ENCODE results near the gene CCDC9.

CCDC9 gene

DNA sequence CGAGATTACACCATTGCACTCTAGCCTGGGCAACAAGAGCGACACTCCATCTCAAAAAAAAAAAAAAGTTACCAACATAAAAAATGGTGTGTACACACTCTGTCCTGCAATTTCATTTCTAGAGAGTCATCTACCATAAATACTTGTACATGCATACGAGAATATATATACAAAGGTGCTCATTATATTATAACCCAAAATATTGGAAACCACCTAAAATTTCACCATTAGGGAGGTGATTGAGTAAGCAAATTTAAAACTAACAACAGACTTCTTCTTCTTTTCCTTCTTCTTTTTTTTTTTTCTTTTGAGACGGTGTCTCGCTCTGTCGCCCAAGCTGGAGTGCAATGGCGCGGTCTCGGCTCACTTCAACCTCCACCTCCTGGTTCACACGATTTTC lies 45.9 kb downstream of the CCDC9 start:
- DNase-seq, result no peak

DNA sequence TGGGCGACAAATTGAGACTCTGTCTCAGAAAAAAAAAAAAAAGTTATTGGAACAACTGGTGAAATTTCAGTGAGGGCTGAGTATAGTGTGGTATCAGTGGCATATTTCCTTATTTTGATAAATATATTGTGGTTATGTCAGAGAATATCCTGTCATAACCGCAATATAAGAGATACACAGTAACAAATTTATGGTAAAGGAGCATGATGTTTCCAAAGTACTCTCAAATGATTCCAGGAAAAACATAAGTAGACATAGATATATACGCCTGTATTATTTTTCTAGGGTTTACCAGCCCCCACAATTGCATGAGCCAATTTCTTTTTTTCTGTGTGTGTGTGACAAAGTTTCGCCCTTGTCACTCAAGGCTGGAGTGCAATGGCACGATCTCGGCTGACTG lies 47.6 kb downstream of the CCDC9 start:
- no peak for DNase-seq

DNA sequence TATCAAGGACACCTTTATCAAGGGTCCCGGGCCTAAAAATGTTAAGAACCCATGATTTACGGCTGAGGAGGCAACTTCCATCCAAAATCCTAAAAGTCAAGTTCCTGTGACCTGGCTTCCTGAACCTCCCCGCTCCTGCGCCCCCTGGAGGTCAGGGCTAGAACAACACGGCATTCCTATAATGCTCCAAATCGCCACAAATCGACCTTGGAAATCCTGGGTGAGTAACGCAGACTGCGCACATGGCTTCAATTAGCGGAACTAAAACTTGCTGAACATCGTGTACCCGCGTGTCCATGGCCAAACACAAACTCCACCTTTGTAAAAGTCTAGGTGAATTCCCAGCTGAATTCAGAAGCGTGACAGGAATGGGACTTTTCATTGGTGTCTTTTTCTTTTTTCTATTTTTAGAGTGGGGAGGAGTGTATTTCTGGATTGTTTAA lies 49.0 kb downstream of the CCDC9 start:
- DNase-seq, result peak; percentile 69

DNA sequence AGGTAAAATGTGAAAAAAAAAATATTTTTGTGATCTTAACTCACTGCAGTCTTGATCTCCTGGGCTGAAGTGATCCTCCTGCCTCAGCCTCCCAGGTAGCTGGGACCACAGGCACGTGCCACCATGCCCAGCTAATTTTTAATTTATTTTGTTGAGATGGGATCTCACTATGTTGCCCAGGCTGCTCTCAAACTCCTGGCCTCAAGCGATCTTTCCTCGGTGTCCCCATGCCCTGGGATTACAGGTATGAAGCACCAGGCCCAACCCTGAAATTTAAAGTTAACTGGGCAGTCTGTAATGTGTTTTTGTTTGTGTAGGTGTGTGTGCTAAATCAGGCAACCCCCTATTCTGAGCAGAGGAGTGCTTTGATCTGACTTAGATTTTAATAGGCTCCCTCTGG lies 50.0 kb downstream of the CCDC9 start:
- no peak for DNase-seq

DNA sequence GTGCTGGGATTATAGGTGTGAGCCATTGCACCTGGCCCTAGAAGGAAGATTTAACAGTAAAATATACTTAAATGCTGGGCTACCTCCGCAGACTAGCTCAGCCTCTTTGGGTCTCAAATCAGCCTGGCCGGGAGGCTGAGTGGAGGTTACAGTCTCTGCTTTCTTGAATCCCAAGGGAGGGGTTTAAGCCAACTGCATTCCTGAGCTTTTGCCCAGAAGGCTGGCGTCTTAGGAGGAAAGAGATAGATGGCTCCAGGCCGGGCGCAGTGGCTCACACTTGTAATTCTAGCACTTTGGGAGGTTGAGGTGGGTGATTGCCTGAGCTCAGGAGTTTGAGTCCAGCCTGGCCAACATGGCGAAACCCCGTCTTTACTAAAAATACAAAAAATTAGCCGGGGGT lies 52.7 kb downstream of the CCDC9 start:
- no peak for DNase-seq

DNA sequence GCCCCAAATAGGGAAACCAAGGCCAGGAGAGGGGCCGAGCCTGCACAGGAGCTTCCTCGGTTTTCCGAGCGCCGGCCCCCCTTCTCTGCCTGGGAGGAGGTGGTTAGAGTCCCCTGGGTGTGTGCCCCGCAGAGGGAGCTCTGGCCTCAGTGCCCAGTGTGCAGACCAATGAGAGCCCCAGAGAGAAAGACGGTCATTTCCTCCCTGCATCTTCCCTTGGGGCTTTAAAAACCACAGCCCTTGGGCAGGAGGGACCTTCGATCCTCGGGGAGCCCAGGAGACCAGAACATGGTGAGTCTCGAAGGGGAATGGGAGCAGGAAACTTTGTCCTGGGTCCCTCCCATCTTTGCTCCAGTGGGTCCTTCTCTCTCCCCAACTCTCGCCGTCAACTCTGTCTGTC lies 53.3 kb downstream of the CCDC9 start, which contains the start of gene C5AR1:
Gene C5AR1 (plus strand): TSS at position 254 of the 400 bp plus-strand sequence. CDS start 35 bp downstream, at position 289.
- no peak for DNase-seq

DNA sequence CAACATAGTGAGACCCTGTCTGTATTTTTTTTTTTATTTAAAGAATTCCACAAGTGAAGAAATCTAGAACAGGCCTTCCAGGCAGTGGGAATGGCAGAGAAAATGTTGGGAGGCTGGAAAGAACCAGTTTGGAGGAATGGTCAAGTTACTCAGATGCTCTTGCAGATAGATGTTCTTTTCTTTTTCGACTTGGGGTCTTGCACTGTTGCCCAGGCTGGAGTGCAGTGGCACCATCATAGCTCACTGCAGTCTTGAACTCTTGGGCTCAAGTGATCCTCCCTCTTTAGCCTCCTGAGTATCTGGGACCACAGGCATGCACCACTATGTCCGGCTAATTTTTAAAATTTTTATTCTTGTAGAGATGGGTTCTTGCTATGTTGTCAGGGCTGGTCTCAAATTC lies 54.0 kb downstream of the CCDC9 start:
- DNase-seq, result no peak

DNA sequence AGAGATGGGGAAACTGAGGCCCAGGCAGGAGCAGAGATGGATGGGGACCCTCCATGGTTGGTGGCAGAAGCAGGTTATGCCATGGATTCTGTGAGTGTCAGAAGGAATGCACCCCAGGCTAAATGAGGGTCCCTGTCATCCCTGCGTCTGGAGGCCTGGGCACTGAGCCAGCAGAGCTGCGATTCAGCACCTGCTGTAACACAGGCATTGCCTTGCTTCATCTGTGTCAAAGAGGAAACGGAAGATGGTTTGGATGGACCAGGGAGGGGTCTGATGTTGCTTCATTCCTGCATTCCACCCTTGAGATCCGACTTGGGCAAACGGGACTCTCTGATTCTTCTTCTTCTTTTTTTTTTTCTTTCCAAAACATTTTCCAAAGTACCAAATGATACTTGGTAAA lies 54.5 kb downstream of the CCDC9 start:
- peak; percentile 72 for DNase-seq

DNA sequence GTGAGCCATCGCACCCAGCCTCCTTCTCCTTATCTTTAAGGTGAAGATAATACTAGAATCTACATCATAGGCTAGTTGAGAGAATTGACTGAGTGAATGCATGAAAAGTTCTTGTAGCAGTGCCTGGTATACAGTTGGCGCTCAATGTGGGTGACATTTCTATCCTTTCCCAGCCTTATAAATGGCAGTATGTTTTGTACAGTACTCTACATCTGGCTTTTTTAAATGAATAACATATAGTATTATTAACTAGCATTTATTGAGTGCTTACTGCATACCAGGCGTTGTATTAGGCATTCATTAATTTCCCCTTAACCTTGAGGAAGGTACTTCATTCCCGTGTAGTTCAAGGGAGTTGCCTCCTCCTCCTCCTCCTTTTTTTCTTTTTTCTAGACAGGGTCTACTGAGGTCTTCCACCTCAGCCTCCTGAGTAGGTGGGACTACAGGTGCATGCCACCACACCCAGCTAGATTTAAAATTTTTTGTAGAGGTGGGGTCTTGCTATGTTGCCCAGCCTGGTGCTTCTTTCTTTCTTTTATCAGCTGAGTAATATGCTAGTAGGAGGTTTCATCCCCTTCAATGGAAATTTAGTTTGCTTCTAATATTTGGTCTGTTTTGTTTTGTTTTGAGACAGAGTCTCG lies 56.2 kb downstream of the CCDC9 start:
- DNase-seq, result no peak

DNA sequence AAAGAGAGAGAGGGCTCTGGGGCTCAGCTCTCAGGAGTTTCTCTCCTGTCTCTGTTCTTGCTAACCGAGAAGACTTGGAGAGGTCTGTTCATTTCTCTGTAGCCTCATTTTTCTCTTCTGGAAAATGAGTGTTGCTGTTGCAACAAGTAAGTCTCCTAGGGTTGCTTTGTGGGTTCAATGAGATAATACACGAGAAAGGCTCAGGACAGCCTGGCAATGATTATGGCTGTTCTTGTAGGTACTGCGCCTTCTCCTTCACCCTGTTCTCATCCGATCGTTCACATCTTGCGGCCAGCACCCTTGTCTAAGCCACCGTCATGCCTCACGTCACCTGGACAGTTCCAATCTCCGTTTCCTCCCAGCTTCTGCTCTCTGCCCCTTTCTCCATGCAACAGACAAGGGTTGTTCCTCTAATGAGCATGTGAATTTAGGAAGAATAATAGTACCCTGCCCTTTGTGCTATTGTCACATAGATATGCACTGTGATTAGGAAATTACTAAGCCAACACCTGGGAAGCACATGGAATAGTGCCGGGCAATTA lies 57.5 kb downstream of the CCDC9 start:
- no peak for DNase-seq

DNA sequence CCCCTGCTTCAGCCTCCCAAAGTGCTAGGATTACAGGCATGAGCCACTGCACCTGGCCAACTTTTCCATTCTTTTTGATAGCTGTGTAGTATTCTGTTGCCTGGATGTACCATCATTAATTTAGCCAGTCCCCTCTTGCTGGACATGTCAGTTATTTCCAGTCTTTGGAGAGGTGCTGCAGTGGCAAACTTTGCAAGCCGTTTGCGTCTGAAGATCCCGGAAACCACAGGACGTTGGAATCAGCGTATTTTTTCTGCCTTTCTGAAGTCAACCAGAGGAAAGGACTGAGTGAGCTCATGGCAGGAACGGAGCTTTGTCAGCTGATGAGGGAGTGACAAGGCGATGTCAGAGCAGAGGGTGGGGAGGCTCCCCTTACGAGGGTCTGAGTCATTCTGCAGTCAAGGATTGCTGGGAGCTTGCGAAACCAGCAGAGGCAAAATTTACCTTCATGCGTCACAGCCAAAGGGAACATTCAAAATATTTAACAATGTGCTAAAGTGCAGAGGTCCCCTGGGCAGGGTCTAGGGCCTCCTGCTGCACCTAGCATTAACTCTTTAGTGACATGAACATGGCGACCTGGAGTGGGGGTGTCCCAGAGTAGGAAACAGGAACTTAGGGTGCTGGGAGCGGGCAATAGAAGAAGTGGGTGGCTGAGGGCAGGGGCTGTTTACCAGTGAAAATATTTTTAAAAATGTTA lies 58.9 kb downstream of the CCDC9 start:
- peak; percentile 39 for DNase-seq

DNA sequence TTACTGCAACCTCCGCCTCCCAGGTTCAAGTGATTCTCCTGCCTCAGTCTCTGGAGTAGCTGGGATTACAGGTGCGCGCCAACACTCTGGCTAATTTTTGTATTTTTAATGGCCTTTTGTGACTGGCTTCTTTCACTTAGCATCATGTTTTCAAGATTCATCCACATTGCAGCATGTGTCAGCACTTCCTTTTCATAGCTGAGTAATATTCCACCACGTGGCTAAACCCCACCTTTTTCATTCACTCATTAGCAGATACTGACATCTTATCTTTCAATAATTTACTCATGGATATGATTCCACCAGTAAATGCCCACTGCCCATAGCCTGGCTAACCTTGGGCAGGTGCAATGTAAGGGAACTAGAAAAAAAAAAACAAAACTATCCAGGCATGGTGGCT lies 60.2 kb downstream of the CCDC9 start:
- DNase-seq, result no peak

DNA sequence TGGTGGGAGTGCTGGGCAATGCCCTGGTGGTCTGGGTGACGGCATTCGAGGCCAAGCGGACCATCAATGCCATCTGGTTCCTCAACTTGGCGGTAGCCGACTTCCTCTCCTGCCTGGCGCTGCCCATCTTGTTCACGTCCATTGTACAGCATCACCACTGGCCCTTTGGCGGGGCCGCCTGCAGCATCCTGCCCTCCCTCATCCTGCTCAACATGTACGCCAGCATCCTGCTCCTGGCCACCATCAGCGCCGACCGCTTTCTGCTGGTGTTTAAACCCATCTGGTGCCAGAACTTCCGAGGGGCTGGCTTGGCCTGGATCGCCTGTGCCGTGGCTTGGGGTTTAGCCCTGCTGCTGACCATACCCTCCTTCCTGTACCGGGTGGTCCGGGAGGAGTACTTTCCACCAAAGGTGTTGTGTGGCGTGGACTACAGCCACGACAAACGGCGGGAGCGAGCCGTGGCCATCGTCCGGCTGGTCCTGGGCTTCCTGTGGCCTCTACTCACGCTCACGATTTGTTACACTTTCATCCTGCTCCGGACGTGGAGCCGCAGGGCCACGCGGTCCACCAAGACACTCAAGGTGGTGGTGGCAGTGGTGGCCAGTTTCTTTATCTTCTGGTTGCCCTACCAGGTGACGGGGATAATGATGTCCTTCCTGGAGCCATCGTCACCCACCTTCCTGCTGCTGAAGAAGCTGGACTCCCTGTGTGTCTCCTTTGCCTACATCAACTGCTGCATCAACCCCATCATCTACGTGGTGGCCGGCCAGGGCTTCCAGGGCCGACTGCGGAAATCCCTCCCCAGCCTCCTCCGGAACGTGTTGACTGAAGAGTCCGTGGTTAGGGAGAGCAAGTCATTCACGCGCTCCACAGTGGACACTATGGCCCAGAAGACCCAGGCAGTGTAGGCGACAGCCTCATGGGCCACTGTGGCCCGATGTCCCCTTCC lies 63.9 kb downstream of the CCDC9 start:
- DNase-seq, result no peak

Measured in NCI-H69 (cell line).